GM18502 (cell line): ENCODE measurements around the gene SMIM43.

ENCODE experiments used
- ATAC-seq: cut with Tn5 transposase; IDR thresholded peaks from one replicate; pipeline ENCODE4 v1.9.1; 2021; ENCODE audit warnings: mild to moderate bottlenecking; ENCODE audit not compliant: unreplicated experiment, poor library complexity

SMIM43 gene

DNA sequence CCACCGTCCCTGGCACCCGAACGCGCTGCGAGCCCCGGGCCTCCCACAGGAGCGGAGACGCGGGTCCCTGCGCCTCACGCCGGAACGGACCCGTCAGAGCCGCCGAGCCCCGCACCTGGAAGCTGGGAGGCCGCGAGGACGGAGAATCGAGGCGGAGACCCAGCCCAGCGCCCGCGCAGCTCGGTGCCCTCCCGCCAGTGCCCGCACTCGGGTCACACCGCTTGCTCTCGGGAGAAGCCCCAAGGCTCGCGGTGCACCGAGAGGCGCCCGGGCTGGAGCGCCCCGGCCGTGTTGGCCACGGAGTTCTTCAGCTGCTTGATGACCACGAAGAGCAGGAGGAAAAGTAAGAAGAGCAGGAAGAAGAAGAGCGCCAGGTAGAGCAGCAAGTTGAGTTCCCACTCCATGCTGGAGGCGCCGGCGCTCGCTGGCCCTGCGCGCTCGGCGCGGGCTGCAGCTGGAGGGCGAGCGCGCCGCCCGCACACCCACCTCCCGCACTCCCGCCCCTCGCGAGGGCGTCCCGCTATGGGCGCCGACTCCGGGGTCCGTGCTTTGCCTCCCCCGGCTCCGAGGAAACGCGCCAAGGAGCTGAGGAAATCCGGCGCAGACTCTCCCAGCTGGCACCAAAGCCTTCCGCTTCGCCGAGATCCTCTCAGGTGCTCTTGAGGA, at the start of gene SMIM43:
Gene SMIM43 (minus strand): TSS at position 463 of the 666 bp plus-strand sequence. CDS start 59 bp downstream, at position 404.
- no peak for ATAC-seq

- ATAC-seq = no peak
Observed at GRCh38 chr4:121814756-121815155, 49.8 kb upstream of the SMIM43 start.

- no peak for ATAC-seq
Observed at GRCh38 chr4:121811122-121811521, 46.2 kb upstream of the SMIM43 start.

DNA sequence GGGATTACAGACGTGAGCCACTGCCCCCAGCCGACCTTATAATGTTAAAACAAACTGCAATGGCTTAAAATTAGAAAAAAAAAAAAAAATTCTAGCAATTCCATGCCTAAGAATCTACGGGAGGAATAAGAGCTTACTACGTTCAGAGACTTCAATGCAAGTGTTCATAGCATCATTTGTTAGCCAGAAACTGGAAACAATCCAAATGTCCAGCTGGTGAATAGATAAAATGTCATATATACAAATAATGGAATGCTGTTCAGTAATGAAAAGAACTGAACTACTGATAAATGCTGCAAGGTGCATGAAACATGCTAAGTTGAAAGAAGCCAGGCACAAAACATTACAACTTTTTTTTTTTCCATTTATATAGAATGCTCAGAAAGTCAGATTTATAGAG, 41.4 kb upstream of the SMIM43 start:
- no peak for ATAC-seq

DNA sequence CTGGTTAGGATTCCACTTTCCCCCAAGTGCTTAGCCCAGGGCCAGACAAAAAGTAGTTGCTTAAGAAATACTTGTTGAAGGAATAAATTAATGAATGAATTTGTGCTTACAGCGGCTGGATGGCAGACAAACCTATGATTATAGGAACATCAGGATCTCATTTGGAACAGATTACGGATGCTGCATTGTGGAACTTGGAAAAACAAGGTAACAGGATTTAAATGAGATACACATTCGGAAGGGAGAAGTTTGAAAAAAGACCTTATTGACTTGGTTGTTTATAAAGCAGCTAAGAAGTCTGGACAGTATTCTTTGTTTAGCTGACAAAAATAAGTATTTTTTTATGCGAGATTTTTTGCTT, 36.7 kb upstream of the SMIM43 start:
- no peak for ATAC-seq

- ATAC-seq = peak; percentile 85
Observed at GRCh38 chr4:121800961-121801714, 36.2 kb upstream of the SMIM43 start, which contains the start of gene EXOSC9. EXOSC9 (plus strand) TSS chr4:121801323; CDS start chr4:121801425, 102 bp downstream.

GRCh38 chr4:121800638-121800960, 35.6 kb upstream of the SMIM43 start:
- peak; percentile 15 for ATAC-seq

DNA sequence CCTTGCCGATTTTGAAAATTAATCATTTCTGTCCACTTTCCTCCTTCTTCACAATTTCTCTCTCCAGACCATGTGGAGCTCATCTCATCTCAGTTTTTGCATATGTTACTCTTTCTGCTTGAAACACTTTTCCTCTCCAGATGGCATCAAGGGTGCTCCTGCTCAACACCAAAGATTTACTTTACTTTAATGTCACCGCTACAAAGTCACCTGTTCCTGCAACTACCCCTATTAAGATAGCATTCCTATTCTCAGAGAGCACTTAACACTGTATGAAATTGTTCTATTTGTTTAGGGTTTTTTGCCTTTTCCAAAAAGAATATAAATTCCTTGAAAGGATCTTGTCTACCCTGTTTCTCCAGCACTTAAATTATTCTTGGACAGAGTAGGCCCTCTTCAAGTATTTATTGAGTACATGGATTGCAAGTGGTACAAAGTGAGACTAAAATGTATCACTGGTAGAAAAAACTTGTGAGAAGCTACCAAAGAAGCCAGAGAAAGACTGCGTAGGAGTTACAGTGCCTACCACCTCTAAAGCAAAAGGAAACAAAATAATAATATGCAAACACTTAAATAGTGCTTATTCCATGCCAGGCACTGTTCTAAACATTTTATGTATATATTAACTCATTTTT, 35.0 kb upstream of the SMIM43 start:
- no peak for ATAC-seq

DNA sequence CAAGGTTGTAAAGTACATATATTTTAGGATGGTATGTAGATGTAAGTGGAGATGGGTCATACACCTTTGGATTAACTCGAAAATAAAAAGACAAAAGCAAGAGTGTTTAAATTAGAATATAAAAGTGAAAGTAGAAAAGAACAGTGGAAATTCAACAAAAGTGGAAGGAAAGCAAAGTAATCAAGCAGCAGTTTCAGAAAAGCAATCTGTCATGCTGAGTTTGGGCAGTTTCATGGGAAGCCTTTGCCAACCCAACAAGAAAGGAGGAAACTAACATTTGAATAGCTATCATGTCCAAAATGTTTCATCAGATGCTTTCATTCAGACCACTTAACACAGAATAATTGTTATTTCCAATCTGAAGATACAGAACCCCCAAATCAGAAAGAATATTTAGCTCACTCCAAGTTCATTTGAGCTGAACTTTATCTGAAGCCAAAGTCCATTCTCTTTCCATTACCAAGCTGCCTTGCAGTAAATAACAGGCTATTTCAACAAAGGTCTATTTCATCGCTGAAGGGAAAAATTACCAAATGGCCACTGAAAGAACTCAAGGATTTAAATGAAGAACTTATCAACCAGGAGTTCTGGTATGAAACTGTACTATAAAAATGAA, 34.4 kb upstream of the SMIM43 start:
- no peak for ATAC-seq

DNA sequence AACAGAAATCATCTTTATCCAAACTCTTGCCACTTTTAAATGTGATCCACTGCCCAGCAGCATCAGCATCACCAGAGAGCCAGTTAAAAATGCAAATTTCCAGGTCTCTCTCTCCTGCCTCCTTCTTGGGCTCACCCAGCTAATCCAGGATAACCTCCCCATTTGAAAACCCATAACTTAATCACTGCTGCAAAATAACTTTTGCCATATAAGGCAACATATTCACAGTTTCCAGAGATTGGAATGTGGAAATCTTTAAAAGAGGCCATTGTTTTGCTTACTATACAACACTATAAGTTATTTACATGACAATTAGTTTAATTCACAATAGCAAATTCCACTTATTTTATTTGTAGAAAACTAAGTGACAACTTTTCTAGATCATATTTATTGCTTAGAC, 31.3 kb upstream of the SMIM43 start:
- ATAC-seq = no peak

DNA sequence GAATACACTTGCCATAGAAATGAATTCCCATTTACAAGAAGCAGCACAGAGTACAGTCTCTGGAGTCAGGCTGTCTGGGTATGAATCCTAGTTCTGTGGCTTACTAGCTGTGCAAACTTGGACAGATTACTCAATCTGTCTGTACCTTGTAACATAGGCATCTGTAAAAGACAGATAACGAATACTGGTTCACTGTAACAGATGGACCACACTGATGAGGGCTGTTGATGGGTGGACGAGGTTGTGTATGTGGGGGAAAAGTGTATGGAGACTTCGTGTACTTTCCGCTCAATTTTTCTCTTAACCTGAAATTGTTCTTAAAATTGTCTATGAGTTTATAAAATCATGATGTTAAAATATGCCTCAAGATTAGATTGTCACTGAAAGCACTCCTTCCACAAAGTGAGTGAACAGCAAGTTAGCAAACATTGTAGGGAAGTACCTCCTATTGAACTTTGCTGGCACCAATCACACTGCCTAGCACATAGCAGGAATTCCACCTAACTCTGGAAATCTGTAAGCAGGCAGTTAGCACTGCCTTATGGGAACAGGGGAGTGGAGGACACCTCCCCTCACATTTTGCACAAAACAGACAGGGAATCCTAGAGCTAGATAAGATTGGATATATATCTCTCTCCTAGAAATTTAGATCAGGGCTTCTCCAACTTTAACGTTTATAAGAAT, 29.7 kb upstream of the SMIM43 start:
- no peak for ATAC-seq

GRCh38 chr4:121792966-121793365, 28.0 kb upstream of the SMIM43 start:
- no peak for ATAC-seq

DNA sequence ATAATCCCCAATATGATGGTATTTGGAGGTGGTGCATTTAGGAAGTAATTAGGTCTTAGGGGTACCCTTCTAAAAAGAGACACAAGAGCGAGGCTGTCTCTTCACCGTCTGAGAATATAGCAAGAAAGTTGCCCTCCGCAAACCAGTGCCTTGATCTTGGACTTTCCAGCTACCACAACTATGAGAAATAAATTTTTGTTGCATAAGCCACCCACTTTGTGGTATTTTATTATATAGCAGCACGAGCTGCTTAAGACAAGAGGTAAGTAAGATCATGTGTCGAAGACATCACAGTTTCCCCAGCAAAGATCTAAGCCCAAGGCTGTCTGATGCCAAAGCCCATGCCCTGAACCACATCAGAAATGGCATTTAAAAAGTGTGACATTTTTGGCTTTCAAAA, 26.5 kb upstream of the SMIM43 start:
- no peak for ATAC-seq

DNA sequence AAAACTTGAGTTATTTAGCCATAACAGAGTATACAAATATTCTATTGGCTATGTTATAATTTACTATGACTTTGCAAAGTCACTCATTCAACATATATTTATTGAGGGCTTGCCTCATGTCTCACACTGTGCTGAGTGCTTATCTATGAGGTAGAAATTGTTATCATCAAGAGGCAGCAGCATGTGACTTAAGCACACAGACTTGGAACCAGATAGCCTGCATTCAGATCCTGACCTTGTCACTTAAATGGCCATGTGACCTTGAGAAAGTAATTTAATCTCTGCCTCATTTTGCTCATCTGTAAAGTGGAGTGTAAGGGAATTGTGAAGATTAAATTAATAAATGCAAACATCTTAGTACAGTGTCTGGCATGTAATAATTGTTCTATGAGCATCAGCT, 26.0 kb upstream of the SMIM43 start:
- ATAC-seq = no peak

GRCh38 chr4:121789960-121790829, 25.2 kb upstream of the SMIM43 start:
- no peak for ATAC-seq

- ATAC-seq = peak; percentile 13
Observed at GRCh38 chr4:121789455-121789854, 24.5 kb upstream of the SMIM43 start.

DNA sequence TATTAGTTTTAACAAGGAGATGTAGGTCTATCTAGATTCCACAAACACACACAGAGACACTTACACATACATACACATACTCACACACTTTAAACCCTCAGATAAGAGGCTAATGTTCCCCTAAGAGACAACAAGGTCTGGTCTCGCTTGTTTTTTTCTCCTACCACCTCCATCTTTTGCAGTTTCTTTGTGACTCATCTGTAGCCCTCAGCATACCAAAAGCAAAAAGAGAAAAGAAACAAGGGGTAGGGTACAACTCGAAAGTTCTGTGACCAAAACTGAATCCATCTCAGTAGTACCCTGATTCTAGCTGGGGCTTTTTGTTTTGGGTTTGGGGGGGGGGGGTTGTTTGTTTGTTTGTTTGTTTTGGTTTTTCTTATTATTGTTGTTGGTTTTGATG, 23.9 kb upstream of the SMIM43 start:
- ATAC-seq = peak; percentile 95

DNA sequence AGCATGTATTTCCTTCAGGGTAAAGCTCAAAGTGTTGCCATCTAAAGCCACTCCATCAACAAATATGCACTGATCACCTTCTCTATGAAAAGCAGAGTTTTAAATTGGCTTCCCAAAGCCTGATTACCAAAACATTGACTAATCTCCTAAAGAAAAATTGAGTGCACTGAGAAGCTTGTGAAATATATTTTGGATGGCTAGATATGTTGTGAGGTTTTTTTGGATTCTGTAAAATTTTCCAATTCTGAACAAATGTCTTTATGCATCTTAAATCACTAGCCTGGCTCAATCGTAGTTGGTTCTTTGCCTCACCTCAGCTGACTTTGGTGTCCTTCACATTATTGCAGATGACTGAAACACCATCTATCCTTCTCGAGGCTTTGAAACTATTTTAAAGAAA, 21.3 kb upstream of the SMIM43 start:
- ATAC-seq = no peak

GRCh38 chr4:121785479-121785878, 20.5 kb upstream of the SMIM43 start:
- no peak for ATAC-seq

- ATAC-seq = no peak
Observed at GRCh38 chr4:121784975-121785374, 20.0 kb upstream of the SMIM43 start.
